ENCODE data around the gene MACO1. TPM values are rescaled to one million over a fixed set of nuclear protein-coding genes. Genes with fewer than 3 reads are reported as not detected.

MACO1 gene
- total and polyA plus RNA-seq, 2 of the 13 experiments (the other 11 are each of a cell fraction or from before 2014, with no cell fraction given), result 9.7 to 17.0 TPM

DNA sequence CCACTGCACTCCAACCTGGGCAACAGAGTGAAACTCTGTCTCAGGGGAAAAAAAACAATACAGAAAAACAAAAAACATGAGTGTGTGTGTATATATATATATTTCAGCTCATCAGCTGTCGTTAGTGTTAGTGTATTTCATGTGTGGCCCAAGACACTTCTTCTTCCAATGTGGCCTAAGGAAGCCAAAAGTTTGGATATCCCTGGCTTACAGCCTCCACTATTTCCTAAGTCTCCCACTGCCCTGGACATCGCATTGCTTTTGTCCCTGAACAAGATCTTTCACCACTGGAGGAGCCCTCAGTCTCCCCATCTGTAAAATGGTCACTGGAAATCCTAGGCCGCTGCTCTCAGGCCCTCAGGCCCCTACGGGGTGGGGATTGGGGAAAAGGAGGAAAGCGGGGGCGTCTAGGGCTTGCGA, 112.3 kb downstream of the MACO1 start (continued):
- no peak for TF ChIP-seq ARNT2 (CRISPR knock-in tag; IDR thresholded peaks at IDR 0.05; ENCODE audit: low read depth)
- TF ChIP-seq ZMYM3 (CRISPR knock-in tag; IDR thresholded peaks at IDR 0.05), result peak; percentile 97
- no peak for TF ChIP-seq ZNF337 (CRISPR knock-in tag; IDR thresholded peaks at IDR 0.05; ENCODE audit: borderline replicate concordance, low read depth)
- TF ChIP-seq, protein P1, sequence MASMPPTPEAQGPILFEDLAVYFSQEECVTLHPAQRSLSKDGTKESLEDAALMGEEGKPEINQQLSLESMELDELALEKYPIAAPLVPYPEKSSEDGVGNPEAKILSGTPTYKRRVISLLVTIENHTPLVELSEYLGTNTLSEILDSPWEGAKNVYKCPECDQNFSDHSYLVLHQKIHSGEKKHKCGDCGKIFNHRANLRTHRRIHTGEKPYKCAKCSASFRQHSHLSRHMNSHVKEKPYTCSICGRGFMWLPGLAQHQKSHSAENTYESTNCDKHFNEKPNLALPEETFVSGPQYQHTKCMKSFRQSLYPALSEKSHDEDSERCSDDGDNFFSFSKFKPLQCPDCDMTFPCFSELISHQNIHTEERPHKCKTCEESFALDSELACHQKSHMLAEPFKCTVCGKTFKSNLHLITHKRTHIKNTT (CRISPR knock-in tag; IDR thresholded peaks at IDR 0.05), result no peak
- no peak for TF ChIP-seq EZH2 (conservative IDR thresholded peaks at IDR 0.05; ENCODE audit: low read depth, low read length)
- TF ChIP-seq ZNF557 (CRISPR knock-in tag; IDR thresholded peaks at IDR 0.05), result no peak
- no peak for TF ChIP-seq SALL2 (CRISPR knock-in tag; IDR thresholded peaks at IDR 0.05)
- TF ChIP-seq NKX3-1 (CRISPR knock-in tag; IDR thresholded peaks at IDR 0.05), result no peak
- TF ChIP-seq PAF1 (CRISPR knock-in tag; IDR thresholded peaks at IDR 0.05), result no peak

DNA sequence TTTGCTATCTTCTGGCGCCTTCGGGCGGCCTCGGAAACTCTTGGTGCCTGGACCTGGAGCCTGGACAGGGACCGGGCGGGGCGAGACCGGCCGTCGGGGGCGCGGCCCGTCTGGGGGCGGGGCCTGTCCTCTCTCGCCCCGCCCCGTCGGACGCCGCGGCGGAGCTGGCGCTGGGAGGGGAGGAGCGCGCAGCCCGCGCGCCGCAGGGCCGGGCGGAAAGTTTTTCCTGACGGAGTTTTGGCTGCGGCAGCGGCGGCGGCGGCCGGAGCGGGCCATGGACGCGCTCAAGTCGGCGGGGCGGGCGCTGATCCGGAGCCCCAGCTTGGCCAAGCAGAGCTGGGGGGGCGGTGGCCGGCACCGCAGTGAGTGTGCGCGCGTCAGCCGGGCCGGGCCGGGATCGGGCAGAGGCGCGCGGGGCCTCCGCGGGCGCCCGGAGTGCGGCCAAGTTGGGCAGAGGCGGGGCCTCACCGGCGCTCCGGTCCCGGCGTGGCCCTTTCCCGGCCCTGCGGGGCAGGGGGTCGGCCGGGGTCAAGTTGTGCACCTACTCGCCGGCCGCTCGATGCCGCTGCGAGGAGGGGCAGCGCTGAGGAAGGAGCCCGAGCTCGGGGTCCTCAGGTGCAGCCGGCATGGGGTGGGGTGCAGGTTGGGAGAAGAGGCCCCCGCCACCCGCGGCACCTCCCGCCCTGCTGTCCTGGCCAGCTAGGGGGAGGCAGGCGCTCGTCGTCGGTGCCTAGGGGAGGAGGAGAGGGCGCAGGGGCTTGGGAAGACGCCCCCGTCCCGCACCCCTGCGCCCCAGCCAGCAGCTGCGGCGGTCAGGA, 112.9 kb downstream of the MACO1 start, which contains the start of gene LDLRAP1:
Gene LDLRAP1, plus strand, starts transcription at position 182 of the 818 bp plus-strand sequence. Its CDS starts 93 bp downstream, at position 275.
- 13% methylated on average over 6 of the region's 99 CpGs for WGBS (ENCODE audit: low lambda C conversion rate)
- Histone ChIP-seq H3K27me3 (ENCODE audit: control insufficient read depth in 1 of 2, insufficient read depth in 2 of 2, low read length in 2 of 2) (no peaks in the 10 kb centered on the region; a peak in 1 of 5 replicates), H3K79me2 (ENCODE audit: insufficient read depth, low read length) (no peaks in the 10 kb centered on the region), H3K9ac (ENCODE audit: insufficient read depth, low read depth, low read length) (peak within 1 kb of the TSS; percentile 71), H3K4me1 (ENCODE audit: insufficient read depth, low read length) (peaks cover 57% of the 10 kb centered on the region), H2AFZ (ENCODE audit: low read length) (no peak within 1 kb of the TSS), H3K4me2 (ENCODE audit: low read depth, low read length) (peak within 1 kb of the TSS; percentile 76), H3K4me3 (replicated peaks in 1 of 3; ENCODE audit: insufficient read depth in 1 of 3, low read depth in 2 of 3, low read length in 3 of 3) (peak within 1 kb of the TSS; percentile 75 to 91 (median 89); a peak in 5 of 6 replicates), H4K20me1 (ENCODE audit: insufficient read depth, low read length) (no peaks in the 10 kb centered on the region), H3K9me3 (ENCODE audit: low read length) (no peaks in the 10 kb centered on the region), H3K36me3 (replicated peaks in 1 of 2; ENCODE audit: control insufficient read depth in 1 of 2, insufficient read depth in 2 of 2, low read length in 2 of 2) (no peaks in the 10 kb centered on the region), H3K27ac (ENCODE audit: extremely low read length, insufficient read depth, low read length) (peak within 1 kb of the TSS; percentile 50)
- BruUV-seq (replicated peaks), result no TSS peak
- ATAC-seq, result peak; percentile 78
- CTCF ChIA-PET (ENCODE audit: low intra/inter-chr PET ratio, low total read pairs), result no interaction called here
- intact Hi-C loops (cut with micrococcal nuclease; ENCODE audit: unreplicated experiment), result no loop called here
- FAIRE-seq, result no peak
- in situ Hi-C loops (cut with HindIII; ENCODE audit: extremely low pct_ligation_motif_present, low pct_unique_long_range_greater_than_20kb), result no loop called here
- DNase-seq (ENCODE audit: low spot score), result peak; percentile 37
- POLR2A ChIA-PET, result interaction anchor here (0.6 to 1.4 kb wide), 5 partner anchors 11 to 296 kb away, joined by 3 to 4 read pairs (median 3); partner anchors contain the start of gene RSRP1
- TF ChIP-seq, protein P2, sequence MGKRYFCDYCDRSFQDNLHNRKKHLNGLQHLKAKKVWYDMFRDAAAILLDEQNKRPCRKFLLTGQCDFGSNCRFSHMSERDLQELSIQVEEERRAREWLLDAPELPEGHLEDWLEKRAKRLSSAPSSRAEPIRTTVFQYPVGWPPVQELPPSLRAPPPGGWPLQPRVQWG (CRISPR knock-in tag; IDR thresholded peaks at IDR 0.05; ENCODE audit: borderline replicate concordance, low read depth), result no peak
- TF ChIP-seq, protein P3, sequence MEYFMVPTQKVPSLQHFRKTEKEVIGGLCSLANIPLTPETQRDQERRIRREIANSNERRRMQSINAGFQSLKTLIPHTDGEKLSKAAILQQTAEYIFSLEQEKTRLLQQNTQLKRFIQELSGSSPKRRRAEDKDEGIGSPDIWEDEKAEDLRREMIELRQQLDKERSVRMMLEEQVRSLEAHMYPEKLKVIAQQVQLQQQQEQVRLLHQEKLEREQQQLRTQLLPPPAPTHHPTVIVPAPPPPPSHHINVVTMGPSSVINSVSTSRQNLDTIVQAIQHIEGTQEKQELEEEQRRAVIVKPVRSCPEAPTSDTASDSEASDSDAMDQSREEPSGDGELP (IDR thresholded peaks at IDR 0.05; ENCODE audit: borderline replicate concordance, low read depth), result no peak
- TF ChIP-seq, protein P4, sequence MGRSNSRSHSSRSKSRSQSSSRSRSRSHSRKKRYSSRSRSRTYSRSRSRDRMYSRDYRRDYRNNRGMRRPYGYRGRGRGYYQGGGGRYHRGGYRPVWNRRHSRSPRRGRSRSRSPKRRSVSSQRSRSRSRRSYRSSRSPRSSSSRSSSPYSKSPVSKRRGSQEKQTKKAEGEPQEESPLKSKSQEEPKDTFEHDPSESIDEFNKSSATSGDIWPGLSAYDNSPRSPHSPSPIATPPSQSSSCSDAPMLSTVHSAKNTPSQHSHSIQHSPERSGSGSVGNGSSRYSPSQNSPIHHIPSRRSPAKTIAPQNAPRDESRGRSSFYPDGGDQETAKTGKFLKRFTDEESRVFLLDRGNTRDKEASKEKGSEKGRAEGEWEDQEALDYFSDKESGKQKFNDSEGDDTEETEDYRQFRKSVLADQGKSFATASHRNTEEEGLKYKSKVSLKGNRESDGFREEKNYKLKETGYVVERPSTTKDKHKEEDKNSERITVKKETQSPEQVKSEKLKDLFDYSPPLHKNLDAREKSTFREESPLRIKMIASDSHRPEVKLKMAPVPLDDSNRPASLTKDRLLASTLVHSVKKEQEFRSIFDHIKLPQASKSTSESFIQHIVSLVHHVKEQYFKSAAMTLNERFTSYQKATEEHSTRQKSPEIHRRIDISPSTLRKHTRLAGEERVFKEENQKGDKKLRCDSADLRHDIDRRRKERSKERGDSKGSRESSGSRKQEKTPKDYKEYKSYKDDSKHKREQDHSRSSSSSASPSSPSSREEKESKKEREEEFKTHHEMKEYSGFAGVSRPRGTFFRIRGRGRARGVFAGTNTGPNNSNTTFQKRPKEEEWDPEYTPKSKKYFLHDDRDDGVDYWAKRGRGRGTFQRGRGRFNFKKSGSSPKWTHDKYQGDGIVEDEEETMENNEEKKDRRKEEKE (IDR thresholded peaks at IDR 0.05), result no peak
- TF ChIP-seq SPEN (CRISPR knock-in tag; IDR thresholded peaks at IDR 0.05; ENCODE audit: low read depth) (no peak), SP1 (IDR thresholded peaks at IDR 0.05) (no peak), SP1 (CRISPR knock-in tag; IDR thresholded peaks at IDR 0.05) (peak; percentile 41; the same call in 1 of the 2 replicates)
- TF ChIP-seq, protein P5, sequence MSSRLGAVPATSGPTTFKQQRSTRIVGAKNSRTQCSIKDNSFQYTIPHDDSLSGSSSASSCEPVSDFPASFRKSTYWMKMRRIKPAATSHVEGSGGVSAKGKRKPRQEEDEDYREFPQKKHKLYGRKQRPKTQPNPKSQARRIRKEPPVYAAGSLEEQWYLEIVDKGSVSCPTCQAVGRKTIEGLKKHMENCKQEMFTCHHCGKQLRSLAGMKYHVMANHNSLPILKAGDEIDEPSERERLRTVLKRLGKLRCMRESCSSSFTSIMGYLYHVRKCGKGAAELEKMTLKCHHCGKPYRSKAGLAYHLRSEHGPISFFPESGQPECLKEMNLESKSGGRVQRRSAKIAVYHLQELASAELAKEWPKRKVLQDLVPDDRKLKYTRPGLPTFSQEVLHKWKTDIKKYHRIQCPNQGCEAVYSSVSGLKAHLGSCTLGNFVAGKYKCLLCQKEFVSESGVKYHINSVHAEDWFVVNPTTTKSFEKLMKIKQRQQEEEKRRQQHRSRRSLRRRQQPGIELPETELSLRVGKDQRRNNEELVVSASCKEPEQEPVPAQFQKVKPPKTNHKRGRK (CRISPR knock-in tag; IDR thresholded peaks at IDR 0.05), result no peak

All from HepG2 (cell line).